Mammary epithelial cell (primary cell): ENCODE results near the gene SFT2D2.

ENCODE experiments used
- EZH2 ChIP-seq: IDR thresholded peaks from 2 replicates; pipeline ENCODE4 v1.6.1; 2012; ENCODE audit warnings: low read length, inconsistent platforms, borderline replicate concordance
- TF ChIP-seq, protein P1 (sequence below), 2 donors: IDR thresholded peaks in 1 of 2; conservative IDR thresholded peaks in 1 of 2; 2 replicates each; pipeline ENCODE4 v1.5.1; 2011 to 2012; ENCODE audit warnings: inconsistent platforms in 2 of 2, low read length in 2 of 2, mild to moderate bottlenecking in 2 of 2, control low read depth in 1 of 2, low read depth in 1 of 2; ENCODE audit not compliant: insufficient read depth in 1 of 2; ENCODE audit errors: extremely low read depth in 1 of 2

DNA sequence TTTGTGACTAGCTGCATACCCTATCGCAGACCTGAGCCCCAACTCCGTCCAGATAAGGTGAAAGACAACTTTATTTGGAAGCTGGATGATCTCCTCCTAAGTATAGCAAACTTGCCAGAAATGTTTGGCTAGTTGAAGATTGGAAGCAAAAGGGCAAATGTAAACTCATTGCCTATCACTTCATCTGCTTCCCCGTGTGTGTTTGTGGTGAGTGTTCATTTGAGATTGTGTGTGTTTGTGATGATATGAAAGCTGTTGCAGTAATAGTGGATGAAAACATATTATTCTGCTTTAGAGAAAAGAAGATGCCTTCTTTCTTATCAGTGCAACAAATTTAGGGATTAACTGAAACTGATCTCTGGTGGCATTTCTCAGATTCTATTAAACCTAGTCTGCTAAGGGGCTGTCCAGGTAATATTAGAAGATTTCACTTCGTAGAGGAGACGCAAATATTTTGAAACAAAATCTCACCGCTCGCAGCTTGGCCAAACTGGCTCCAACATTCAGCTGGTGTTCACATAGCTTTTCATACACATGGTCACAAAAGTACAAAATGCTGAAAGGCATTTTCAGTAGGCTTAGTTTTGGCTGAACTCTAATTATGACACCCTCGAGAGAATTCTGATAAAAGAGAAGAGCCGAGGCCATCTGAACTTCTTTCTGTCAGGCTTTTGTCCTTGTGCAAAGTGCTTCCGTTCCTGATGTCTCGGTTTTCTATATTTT, 56.0 kb downstream of the SFT2D2 start:
- TF ChIP-seq, protein P1, sequence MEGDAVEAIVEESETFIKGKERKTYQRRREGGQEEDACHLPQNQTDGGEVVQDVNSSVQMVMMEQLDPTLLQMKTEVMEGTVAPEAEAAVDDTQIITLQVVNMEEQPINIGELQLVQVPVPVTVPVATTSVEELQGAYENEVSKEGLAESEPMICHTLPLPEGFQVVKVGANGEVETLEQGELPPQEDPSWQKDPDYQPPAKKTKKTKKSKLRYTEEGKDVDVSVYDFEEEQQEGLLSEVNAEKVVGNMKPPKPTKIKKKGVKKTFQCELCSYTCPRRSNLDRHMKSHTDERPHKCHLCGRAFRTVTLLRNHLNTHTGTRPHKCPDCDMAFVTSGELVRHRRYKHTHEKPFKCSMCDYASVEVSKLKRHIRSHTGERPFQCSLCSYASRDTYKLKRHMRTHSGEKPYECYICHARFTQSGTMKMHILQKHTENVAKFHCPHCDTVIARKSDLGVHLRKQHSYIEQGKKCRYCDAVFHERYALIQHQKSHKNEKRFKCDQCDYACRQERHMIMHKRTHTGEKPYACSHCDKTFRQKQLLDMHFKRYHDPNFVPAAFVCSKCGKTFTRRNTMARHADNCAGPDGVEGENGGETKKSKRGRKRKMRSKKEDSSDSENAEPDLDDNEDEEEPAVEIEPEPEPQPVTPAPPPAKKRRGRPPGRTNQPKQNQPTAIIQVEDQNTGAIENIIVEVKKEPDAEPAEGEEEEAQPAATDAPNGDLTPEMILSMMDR (conservative IDR thresholded peaks at IDR 0.05 in 1 of 2, IDR thresholded peaks at IDR 0.05 in 1 of 2; ENCODE audit: extremely low read depth in 1 of 2, insufficient read depth in 1 of 2, low read depth in 1 of 2, low read length in 2 of 2): no peak
- no peak for TF ChIP-seq EZH2
